ENCODE data around the gene APBA2.

The APBA2 gene

GRCh38 chr15:28933710-28934445, 48.1 kb downstream of the APBA2 start:
- in situ Hi-C loops (cut with MboI; ENCODE audit: low sequenced_read_pairs), result no loop called here

GRCh38 chr15:28934645-28935044, 48.9 kb downstream of the APBA2 start:
- in situ Hi-C loops (cut with MboI; ENCODE audit: low sequenced_read_pairs), result no loop called here

GRCh38 chr15:28935316-28935715, 49.5 kb downstream of the APBA2 start:
- in situ Hi-C loops (cut with MboI; ENCODE audit: low sequenced_read_pairs), result no loop called here

- in situ Hi-C loops (cut with MboI; ENCODE audit: low sequenced_read_pairs), result no loop called here
Measured at GRCh38 chr15:28936081-28936480, 50.3 kb downstream of the APBA2 start.

- in situ Hi-C loops (cut with MboI; ENCODE audit: low sequenced_read_pairs), result no loop called here
Measured at GRCh38 chr15:28936481-28936881, 50.7 kb downstream of the APBA2 start.

GRCh38 chr15:28937271-28937670, 51.5 kb downstream of the APBA2 start:
- in situ Hi-C loops (cut with MboI; ENCODE audit: low sequenced_read_pairs), result no loop called here

- in situ Hi-C loops (cut with MboI; ENCODE audit: low sequenced_read_pairs), result no loop called here
Measured at GRCh38 chr15:28942046-28942445, 56.3 kb downstream of the APBA2 start.

GRCh38 chr15:28942571-28942970, 56.8 kb downstream of the APBA2 start:
- in situ Hi-C loops (cut with MboI; ENCODE audit: low sequenced_read_pairs), result no loop called here

GRCh38 chr15:28943146-28943545, 57.4 kb downstream of the APBA2 start:
- in situ Hi-C loops (cut with MboI; ENCODE audit: low sequenced_read_pairs), result no loop called here

GRCh38 chr15:28943611-28944230, 57.9 kb downstream of the APBA2 start:
- in situ Hi-C loops (cut with MboI; ENCODE audit: low sequenced_read_pairs), result no loop called here

- in situ Hi-C loops (cut with MboI; ENCODE audit: low sequenced_read_pairs), result no loop called here
Measured at GRCh38 chr15:28944286-28944685, 58.5 kb downstream of the APBA2 start.

- in situ Hi-C loops (cut with MboI; ENCODE audit: low sequenced_read_pairs), result no loop called here
Measured at GRCh38 chr15:28944696-28945300, 59.0 kb downstream of the APBA2 start.

GRCh38 chr15:28945626-28946230, 60.0 kb downstream of the APBA2 start:
- in situ Hi-C loops (cut with MboI; ENCODE audit: low sequenced_read_pairs), result no loop called here

- in situ Hi-C loops (cut with MboI; ENCODE audit: low sequenced_read_pairs), result no loop called here
Measured at GRCh38 chr15:28946803-28947202, 61.0 kb downstream of the APBA2 start.

GRCh38 chr15:28947221-28947674, 61.5 kb downstream of the APBA2 start:
- in situ Hi-C loops (cut with MboI; ENCODE audit: low sequenced_read_pairs), result no loop called here

- in situ Hi-C loops (cut with MboI; ENCODE audit: low sequenced_read_pairs), result no loop called here
Measured at GRCh38 chr15:28948036-28948435, 62.3 kb downstream of the APBA2 start.

- in situ Hi-C loops (cut with MboI; ENCODE audit: low sequenced_read_pairs), result no loop called here
Measured at GRCh38 chr15:28950916-28951315, 65.1 kb downstream of the APBA2 start.

GRCh38 chr15:28952666-28953491, 67.1 kb downstream of the APBA2 start:
- in situ Hi-C loops (cut with MboI; ENCODE audit: low sequenced_read_pairs), result no loop called here

GRCh38 chr15:28953573-28954195, 67.9 kb downstream of the APBA2 start:
- in situ Hi-C loops (cut with MboI; ENCODE audit: low sequenced_read_pairs), result no loop called here

GRCh38 chr15:28954466-28955159, 68.8 kb downstream of the APBA2 start:
- in situ Hi-C loops (cut with MboI; ENCODE audit: low sequenced_read_pairs), result no loop called here

Data from HL-60/S4 treated with phorbol 12-myristate 13-acetate at 8.2 ng/mL for 4 days and 3 days (cell line).